HL-60/S4 treated with retinoic acid at 250 ng/mL for 4 days and 3 days (cell line): ENCODE results near the gene TEX22.

Experiments
- in situ Hi-C: fragments of 300-500 bp; cut with MboI; formaldehyde crosslinking; loops from 2 replicates; pipeline ENCODE4 v1.7.0; 2022; ENCODE audit warnings: low sequenced_read_pairs

The TEX22 gene

GRCh38 chr14:105450864-105451720 is 52.8 kb downstream of the TEX22 start:
- in situ Hi-C loops = no loop called here

- in situ Hi-C loops = no loop called here
Measured at GRCh38 chr14:105452963-105453362, 54.6 kb downstream of the TEX22 start.

GRCh38 chr14:105453847-105454246 is 55.5 kb downstream of the TEX22 start:
- in situ Hi-C loops = no loop called here

GRCh38 chr14:105455086-105455640 is 56.8 kb downstream of the TEX22 start:
- in situ Hi-C loops = no loop called here

- in situ Hi-C loops = no loop called here
Measured at GRCh38 chr14:105455766-105456660, 57.7 kb downstream of the TEX22 start.

GRCh38 chr14:105456736-105457617 is 58.6 kb downstream of the TEX22 start:
- in situ Hi-C loops = no loop called here

- in situ Hi-C loops = no loop called here
Measured at GRCh38 chr14:105458010-105458409, 59.7 kb downstream of the TEX22 start.

- in situ Hi-C loops = no loop called here
Measured at GRCh38 chr14:105458571-105458970, 60.2 kb downstream of the TEX22 start.

- in situ Hi-C loops = no loop called here
Measured at GRCh38 chr14:105460116-105460515, 61.8 kb downstream of the TEX22 start.

GRCh38 chr14:105460616-105461015 is 62.3 kb downstream of the TEX22 start:
- in situ Hi-C loops = no loop called here

GRCh38 chr14:105461903-105462302 is 63.6 kb downstream of the TEX22 start:
- in situ Hi-C loops = no loop called here
